Skin epidermis (tissue), 12 donors: ENCODE data around the gene RNFT1.
"Not testable (repeated sequence)": the region's sequence is repeated elsewhere in the genome, so short reads cannot be mapped to it uniquely, and the experiment has no call there.

ENCODE experiments used
- H3K27ac ChIP-seq, 21 experiments: fragments of 200-600 bp; sonication (generic) in 11 of 21; one replicate each; pipeline ENCODE4 v1.5.0; 2020; ENCODE audit warnings: mild to moderate bottlenecking in 3 of 21, inconsistent platforms in 2 of 21, moderate library complexity in 2 of 21
- H3K4me3 ChIP-seq, 7 experiments: fragments of 200-600 bp; sonication (generic) in 2 of 7; one replicate each; pipeline ENCODE4 v1.5.0; 2020; ENCODE audit warnings: inconsistent platforms in 2 of 7, mild to moderate bottlenecking in 2 of 7, moderate library complexity in 1 of 7

The RNFT1 gene, protein sequence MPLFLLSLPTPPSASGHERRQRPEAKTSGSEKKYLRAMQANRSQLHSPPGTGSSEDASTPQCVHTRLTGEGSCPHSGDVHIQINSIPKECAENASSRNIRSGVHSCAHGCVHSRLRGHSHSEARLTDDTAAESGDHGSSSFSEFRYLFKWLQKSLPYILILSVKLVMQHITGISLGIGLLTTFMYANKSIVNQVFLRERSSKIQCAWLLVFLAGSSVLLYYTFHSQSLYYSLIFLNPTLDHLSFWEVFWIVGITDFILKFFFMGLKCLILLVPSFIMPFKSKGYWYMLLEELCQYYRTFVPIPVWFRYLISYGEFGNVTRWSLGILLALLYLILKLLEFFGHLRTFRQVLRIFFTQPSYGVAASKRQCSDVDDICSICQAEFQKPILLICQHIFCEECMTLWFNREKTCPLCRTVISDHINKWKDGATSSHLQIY

DNA sequence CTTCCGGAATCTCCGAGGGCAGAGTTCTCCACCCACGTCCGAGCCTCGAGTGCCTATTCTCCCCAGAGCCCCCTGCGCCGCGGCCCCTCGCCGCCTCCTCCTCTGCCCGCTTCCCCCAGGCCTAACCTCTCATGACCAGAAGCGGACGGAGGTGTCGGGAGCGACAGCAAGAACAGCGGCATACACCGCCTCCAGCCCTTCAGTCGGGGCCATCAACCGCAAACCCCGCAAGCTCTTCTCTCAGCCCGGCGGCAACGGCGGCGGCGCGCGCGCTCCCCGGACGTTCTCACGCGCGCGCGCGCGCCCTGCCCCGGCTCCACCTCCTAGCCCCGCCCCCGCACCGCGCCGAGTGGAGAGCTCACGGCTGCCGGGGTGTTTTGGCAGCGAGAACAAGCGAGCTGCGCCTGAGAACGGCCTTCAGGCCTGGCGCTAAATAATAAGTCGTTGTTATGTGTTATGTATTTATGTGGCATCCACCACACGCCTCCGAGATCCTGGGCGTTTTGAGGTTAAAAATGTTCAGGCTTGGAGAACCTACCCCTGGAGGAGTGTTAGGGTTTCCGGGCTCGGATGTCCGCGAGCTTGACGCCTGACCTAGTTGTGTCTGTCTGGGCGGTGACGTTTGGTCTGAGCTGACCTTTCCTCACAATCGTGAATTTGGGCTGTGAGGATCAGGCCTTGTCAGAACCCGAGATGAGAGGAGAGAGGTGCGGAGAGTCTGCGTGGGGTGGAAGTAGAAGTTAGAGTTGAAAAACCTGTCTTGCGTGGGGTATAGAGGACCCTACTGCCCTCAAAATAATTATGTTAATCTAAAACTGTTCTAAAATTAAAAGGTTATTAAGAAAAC, at the start of gene RNFT1:
Gene RNFT1 (minus strand): TSS at position 259 of the 847 bp plus-strand sequence. CDS start 77 bp downstream, at position 182.
- H3K4me3 ChIP-seq = peak within 1 kb of the TSS; percentile 67 to 90 (median 80)
- H3K27ac ChIP-seq = peak within 1 kb of the TSS; percentile 8 to 96 (median 92)

DNA sequence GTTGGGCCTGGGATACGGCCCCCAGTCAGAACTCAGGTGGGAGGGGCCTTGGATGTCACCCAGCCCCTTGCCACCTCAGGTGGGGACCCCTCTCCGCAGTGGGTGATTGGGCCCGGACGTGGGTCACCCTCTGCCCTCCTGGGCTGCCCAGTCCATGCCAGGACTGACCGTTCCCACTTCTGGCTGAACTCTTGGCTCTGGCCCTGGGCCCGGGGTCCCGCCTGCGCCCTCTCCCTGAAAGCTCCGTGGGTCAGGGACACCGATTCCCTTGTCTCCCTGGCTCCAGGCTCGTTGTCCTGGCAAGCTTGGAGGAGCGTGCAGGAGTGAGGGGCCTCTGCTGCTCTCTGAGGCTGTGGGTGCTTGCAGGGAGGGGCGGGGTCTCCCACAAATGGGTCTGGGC, 44.8 kb upstream of the RNFT1 start:
- not testable (repeated sequence) for H3K4me3 ChIP-seq, H3K27ac ChIP-seq

DNA sequence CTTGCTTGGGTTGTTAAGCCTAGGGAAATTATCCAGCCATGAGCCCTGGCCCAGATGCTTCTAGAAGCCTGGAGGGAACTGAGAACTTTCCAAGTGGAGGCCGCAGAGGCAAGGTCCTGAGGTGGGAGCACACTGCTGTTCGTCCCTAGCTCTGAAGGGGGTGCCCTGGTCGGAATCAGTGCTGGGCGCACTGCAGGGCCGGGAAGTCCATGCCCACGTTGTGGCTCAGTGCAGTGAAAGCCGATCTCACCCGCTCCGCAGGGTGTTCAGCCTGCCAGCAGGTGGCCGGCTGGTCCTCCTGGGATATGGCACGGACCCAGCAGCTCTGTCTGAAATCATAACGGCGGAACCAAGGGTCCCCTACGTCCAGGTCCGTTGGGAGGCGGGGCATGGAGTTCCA, 43.8 kb upstream of the RNFT1 start:
- H3K27ac ChIP-seq, H3K4me3 ChIP-seq: not testable (repeated sequence)

DNA sequence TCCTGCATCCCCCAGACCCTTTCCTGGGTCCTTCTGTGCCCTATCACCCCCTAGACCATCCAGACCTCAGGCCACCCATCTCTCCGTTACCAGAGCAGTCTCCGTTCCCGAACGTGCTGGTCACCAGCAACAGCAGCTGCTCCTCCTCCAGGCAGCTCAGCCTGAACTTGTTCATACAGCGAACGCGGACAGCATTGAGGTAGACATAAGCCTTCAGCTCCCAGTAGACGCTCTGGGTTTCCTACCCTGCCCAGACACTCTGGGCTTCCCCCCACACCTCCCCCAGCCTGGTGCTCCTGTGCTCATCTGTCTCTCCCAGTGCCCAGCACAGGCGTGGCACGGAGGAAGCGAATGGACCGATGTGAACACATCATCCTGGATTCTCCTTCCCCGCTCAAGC, 41.6 kb upstream of the RNFT1 start:
- no peak overlapping the region for H3K27ac ChIP-seq
- H3K4me3 ChIP-seq = no peak overlapping the region

DNA sequence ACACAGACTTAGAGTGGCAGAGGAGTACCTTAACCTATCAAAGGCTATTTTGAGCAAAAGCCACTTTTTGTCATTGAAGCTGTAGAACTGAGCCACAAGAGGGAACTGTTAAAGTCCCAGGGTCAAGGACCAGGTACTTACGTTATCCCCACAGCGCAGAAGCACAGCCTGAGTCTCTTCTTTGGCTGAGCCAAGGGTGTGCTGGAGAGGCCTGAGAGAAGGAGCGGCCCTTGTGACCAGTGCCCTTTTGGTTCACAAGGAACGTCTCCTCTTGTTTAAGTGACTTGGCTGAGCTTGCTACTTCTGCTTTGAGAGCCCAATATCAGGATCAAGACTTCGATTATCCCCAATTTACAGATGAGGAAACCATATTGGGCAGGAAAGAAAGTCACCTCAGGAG, 40.0 kb upstream of the RNFT1 start:
- not testable (repeated sequence) for H3K27ac ChIP-seq, H3K4me3 ChIP-seq

DNA sequence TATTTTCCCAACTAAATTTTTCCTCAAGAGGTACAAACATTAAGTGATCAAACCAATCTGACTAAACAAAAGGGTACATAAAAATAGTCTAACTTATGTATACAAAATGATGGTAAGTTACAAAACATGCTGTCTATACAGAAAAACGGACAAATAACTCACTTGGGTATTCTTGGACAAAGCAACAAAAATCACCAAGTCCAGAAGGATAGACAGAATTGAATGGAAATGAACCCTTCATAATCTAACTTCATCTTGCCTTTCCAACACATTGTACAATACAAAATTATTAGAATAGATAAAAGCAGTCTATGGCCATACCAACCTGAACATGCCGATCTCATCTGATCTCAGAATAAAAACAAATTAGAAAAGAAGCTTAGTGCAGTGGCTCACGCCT, 37.9 kb upstream of the RNFT1 start:
- H3K27ac ChIP-seq = not testable (repeated sequence)

DNA sequence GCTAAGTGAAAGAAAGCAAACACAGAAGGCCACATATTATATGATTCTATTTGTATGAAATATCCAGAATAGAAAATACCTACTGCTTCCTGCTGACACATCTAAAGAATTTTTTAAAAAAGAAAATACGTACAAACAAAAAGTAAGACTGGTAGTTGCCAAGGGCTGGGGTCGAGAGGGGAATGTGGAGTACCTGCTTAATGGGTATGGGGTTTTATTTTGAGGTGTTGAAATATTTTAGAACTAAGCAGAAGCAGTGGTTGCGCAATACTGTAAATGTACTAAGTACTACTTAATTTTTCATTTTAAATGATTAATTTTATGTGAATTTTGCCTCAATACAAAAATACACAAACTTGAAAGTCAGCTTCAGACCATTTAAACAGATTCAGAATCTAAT, 32.1 kb upstream of the RNFT1 start:
- not testable (repeated sequence) for H3K27ac ChIP-seq, H3K4me3 ChIP-seq

More for the DNA sequence above, 37.9 kb upstream of the RNFT1 start:
- not testable (repeated sequence) for H3K4me3 ChIP-seq

DNA sequence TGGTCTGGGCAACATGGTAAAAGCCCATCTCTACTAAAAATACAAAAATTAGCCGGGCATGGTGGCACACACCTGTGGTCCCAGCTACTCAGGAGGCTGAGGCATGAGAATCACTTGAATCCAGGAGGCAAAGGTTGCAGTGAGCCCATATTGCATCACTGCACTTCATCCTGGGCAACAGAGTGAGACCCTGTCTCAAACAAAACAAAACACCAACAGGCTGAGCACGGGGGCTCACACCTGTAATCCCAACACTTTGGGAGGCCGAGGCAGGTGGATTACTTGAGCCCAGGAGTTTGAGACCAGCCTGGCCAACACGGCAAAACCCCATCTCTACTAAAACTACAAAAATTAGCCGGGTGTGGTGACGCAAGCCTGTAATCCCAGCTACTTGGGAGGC, 10.6 kb upstream of the RNFT1 start:
- not testable (repeated sequence) for H3K4me3 ChIP-seq, H3K27ac ChIP-seq

DNA sequence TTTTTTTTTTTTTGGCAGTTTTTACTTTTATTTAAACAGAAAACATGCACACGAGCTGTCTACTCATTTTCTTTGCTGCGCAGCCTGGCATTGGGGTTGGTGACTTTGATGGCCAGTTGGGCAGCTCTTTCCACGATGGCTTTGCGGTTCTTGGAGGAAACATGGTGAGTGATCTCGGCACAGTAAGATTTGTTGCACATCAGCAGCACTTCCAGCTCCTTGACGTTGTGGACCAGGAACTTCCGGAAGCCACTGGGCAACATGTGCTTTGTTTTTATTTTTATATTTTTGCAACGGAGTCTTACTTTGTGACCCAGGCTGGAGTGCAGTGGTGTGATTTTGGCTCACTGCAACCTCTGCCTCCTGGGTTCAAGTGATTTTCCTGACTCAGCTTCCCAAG, 8.9 kb upstream of the RNFT1 start:
- H3K27ac ChIP-seq, H3K4me3 ChIP-seq: not testable (repeated sequence)

DNA sequence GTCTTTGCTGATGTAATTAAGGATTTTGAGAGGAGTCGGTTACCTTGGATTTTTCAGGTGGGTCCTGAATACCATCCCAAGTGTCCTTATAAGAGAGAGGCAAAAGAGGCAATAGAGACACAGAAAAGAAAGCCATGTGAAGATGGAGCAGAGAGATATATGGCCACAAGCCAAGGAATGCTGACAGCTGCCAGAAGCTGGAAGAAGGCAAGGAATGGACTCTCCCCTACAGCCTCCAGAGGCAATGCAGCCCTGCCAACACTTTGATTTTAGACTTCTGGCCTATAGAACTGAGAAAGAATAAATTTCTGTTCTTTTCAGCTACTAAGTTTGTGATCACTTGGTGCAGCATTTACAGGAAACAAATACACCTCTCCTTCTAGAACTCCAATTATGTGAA, 8.2 kb upstream of the RNFT1 start:
- Histone ChIP-seq H3K27ac (no peak overlapping the region), H3K4me3 (no peak overlapping the region)

DNA sequence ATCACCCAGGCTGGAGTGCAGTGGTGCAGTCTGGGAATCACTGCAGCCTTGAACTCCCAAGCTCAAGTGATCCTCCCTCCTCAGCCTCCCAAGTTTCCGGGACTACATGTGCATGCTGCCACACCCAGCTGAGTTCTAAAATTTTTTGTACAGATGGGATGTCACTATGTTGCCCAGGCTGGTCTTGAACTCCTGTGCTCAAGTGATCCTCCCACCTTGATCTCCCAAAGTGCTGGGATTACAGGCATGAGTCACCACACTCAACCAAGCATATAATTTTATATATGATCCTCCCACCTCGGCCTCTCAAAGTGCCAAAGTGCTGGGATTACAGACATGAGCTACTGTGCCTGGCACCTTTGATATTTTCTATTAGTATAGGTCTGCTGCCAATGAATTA, 7.2 kb upstream of the RNFT1 start:
- not testable (repeated sequence) for H3K27ac ChIP-seq, H3K4me3 ChIP-seq

DNA sequence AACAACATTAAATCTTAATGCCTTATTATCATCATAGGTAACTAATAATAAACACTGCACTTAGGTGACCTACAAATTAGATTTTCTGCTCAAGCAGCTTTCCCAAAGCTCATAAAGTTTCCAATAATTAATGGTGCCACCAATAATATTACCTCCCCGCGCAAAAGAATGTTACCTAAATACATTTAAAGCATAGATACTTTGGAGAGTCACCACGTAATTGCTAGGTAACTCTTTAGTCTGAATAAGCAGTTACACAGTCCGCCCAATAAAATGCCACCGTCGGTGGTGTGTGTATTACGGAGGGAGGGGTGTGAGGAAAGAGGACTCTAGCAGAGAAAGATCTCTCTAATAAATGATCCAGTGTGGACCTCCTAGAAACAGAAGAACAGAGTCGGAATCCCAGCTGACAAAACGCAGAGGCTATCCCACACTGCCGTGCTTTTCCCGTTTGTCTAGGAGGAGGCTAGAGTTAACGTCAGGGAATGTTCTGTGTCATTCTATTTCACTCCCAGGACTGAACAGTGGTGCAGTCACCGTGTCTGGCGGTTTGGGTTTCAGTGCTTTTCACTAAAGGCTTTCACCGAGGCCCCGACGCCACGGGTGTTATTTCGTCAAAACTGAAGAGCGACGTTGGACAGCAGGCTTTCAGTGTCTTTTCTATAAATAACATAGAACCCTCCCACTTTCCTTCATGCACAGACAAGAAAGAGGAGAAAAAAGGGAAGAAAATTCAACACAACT, 630 bp downstream of the RNFT1 start:
- peak overlapping the region; percentile 8 to 96 (median 92) for H3K27ac ChIP-seq
- peak overlapping the region; percentile 67 to 90 (median 80) for H3K4me3 ChIP-seq

DNA sequence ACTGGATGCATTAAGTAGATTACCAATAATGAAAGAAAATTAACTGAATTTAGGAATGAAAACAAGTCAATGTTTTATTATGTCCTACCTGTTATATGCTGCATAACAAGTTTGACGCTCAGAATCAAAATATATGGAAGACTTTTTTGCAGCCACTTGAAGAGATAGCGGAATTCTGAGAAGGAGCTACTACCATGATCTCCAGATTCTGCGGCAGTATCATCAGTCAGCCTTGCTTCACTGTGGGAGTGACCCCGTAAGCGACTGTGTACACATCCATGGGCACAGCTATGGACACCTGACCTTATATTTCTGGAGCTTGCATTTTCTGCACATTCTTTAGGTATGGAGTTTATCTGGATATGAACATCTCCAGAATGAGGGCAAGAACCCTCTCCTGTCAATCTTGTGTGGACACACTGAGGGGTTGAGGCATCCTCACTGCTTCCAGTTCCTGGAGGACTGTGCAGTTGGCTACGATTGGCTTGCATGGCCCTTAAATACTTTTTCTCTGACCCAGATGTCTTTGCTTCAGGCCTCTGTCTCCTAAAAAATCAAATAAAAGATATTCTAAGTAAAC, 1.7 kb downstream of the RNFT1 start:
- H3K4me3 ChIP-seq = no peak overlapping the region
- H3K27ac ChIP-seq = no peak overlapping the region

DNA sequence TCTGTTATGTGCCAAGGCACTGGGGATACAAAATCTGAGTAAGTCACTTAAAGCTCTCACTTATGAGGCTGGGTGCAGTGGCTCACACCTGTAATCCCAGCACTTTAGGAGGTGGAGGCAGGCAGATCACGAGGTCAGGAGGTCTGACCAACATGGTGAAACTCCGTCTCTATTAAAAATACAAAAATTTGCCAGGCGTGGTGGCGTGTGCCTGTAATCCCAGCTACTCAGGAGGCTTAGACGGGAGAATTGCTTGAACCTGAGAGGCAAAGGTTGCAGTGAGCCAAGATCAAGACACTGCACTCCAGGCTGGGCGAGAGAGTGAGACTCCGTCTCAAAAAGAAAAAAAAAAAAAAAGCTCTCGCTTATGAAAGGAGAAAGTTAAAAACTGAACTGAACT, 5.0 kb downstream of the RNFT1 start:
- H3K27ac ChIP-seq, H3K4me3 ChIP-seq: not testable (repeated sequence)

DNA sequence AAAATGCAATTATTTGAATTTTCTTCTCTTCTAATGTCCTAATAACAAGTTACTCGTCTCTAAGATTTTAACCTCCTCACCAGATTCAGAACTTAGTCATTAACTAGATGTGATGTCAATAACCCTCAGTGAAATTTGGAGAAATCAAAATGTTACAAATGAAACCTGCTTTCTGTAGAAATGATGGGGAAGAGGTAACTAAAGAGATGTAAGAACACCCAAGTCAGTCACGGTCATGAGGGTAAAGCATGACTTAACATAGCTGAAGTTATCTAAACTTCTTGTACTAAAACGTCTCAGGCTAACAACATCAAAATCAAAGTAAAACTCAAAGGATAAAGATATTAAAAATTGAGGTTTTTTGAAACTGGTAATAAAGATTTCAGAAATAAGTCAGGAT, 9.7 kb downstream of the RNFT1 start:
- no peak overlapping the region for H3K4me3 ChIP-seq
- H3K27ac ChIP-seq = no peak overlapping the region

DNA sequence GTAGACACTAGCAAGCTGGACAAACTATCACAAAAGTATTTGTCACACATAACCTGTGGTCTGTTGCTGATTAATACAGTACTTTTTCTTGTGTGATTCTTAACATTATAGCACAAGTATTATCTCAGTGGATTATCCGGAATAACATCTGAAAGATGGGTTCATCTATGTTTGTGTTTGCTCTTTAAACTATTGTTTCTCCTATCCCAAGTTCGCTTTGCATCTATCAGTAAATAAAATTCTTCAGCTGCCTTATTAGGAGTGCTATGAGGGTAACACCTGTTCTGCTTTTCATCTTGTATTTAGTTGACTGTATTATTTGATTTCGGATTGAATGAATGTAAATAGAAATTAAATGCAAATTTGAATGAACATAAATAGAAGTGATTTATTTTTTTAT, 14.5 kb downstream of the RNFT1 start:
- no peak overlapping the region for H3K27ac ChIP-seq

DNA sequence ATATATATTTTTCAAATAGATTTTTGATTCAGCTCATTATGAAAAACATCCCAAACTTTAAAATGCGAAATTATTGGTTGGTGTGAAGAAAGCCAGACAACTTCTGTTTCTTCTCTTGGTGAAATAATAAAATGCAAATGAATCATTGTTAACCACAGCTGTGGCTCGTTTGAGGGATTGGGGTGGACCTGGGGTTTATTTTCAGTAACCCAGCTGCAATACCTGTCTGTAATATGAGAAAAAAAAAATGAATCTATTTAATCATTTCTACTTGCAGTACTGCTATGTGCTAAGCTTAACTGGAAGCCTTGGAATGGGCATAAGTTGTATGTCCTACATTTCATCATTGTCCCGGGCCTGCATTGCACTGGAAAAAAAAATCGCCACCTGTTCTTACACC, 17.2 kb downstream of the RNFT1 start:
- not testable (repeated sequence) for H3K4me3 ChIP-seq, H3K27ac ChIP-seq

More for the DNA sequence above, 14.5 kb downstream of the RNFT1 start:
- H3K4me3 ChIP-seq = no peak overlapping the region

DNA sequence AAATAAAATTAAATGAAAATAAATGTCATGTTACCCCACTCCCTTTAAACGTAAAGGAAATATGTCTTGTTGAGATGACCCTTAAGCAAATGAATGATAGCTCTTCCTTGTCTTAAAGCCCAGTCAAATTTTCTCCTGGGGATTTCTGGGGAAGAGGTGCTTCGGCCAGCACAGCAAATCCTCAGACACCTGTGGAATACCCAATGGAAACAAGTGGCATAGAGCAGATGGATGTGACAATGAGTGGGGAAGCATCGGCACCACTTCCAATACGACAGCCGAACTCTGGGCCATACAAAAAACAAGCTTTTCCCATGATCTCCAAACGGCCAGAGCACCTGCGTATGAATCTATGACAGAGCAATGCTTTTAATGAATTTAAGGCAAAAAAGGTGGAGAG, 18.1 kb downstream of the RNFT1 start:
- not testable (repeated sequence) for H3K27ac ChIP-seq, H3K4me3 ChIP-seq

DNA sequence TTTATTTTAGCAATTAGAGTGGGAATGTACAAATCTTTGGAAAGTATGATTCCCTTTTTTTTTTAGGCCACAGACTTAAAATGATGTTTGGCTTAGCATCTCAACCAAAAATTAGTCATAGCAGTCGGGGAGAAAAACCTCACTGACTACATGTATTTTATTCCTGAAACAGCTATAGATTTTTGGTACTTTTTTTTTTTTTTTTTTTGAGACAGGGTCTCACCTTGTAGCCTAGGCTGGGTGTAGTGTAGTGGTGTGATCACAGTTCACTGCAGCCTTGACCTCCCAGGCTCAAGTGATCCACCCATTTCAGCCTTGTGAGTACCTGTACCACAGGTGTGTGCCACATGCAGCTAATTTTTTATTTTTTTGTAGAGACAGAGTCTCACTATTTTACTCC, 23.4 kb downstream of the RNFT1 start:
- Histone ChIP-seq H3K27ac (no peak overlapping the region), H3K4me3 (no peak overlapping the region)

DNA sequence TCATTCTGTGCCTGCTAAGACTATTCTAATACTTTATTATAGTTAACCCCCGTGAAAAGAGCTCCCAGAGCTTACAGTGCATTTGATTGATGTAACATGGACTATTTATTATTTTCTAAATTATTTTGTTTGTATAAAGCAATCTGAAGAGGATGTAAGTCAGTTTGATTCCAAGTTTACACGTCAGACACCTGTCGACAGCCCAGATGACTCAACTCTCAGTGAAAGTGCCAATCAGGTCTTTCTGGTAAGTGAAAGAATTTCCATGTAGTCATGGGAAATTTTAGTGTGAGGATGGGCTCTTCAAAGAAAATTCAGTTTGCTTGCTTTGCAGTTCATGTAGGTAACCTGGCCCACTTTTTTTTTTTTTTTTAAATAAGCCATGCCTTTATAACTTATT, 23.8 kb downstream of the RNFT1 start:
- H3K27ac ChIP-seq, H3K4me3 ChIP-seq: not testable (repeated sequence)
